Measurements from ENCODE around the gene TBRG4. TPM values are rescaled to one million over a fixed set of nuclear protein-coding genes. Genes with fewer than 3 reads are reported as not detected.

Gene TBRG4
- total RNA-seq (56.7 and 63.4 TPM in 2 replicates), polyA plus RNA-seq (43.7 and 44.5 TPM in 2 replicates), polyA minus RNA-seq (54.9 and 62.6 TPM in 2 replicates), Bru-seq, nascent RNA (percentile 76 among the genes with signal in this experiment), BruChase-seq, experiment 1, labeled RNA remaining after a 6-hour chase (percentile 78 among the genes with signal in this experiment), BruChase-seq, experiment 2, labeled RNA remaining after a 2-hour chase (percentile 70 among the genes with signal in this experiment)
- polyA plus RNA-seq (2011; cell fraction: cytosol; rRNA removed) = 39.4 and 42.7 TPM in 2 replicates
- polyA plus RNA-seq (2011; cell fraction: nucleus; rRNA removed) = 102 and 118 TPM in 2 replicates
- polyA plus RNA-seq (2012) = 45.6 and 60.1 TPM in 2 replicates
- 108 TPM for polyA minus RNA-seq (2011; cell fraction: cytosol; rRNA and poly(A)+ RNA removed)
- polyA minus RNA-seq (2011; cell fraction: nucleus; rRNA and poly(A)+ RNA removed) = 77.4 TPM in 2 replicates
- long read RNA-seq, transcript TBRG4-202 (9 exons, 1,917 nt) = minor isoform, 9 of 149 reads
- long read RNA-seq, transcript TBRG4-201 (11 exons, 2,243 nt) = major isoform, 83 of 149 reads
- long read RNA-seq, partial matches to known transcripts = 6 of 149 reads
- long read RNA-seq, other reads (novel, unspliced or antisense) = 46 of 149 reads

- CTCF ChIA-PET = interaction anchor here (1.0 to 3.1 kb wide), 6 partner anchors 11 to 138 kb away, joined by 3 to 23 read pairs (median 6); no protein-coding TSS in a partner anchor
- POLR2A ChIA-PET = no interaction called here
- peak within 1 kb of the TSS; percentile 33 to 88 (median 64) for H3K4me3 ChIP-seq (replicated peaks in 1 of 3; ENCODE audit: insufficient read depth in 1 of 3, low read depth in 1 of 3, low read length in 3 of 3)
- TSS peak; percentile 94 for BruUV-seq (replicated peaks)
- no peak for TF ChIP-seq FOS (IDR thresholded peaks at IDR 0.05; ENCODE audit: borderline replicate concordance, insufficient read depth, low read length)
- TF ChIP-seq JUN (IDR thresholded peaks at IDR 0.05; ENCODE audit: borderline replicate concordance, insufficient read depth, insufficient read length, low read depth) = no peak
- peak; percentile 93 for TF ChIP-seq MYC (IDR thresholded peaks at IDR 0.05; ENCODE audit: low read depth, low read length)
- TF ChIP-seq POLR2AphosphoS5 (IDR thresholded peaks at IDR 0.05; ENCODE audit: insufficient read depth, low read depth, low read length) = peak; percentile 95
- peak; percentile 82 for TF ChIP-seq POLR2A (IDR thresholded peaks at IDR 0.05; ENCODE audit: low read depth, low read length)
- TF ChIP-seq EZH2 (IDR thresholded peaks at IDR 0.05; ENCODE audit: borderline replicate concordance, low read depth, low read length, severe bottlenecking) = no peak
- TF ChIP-seq, protein P1, sequence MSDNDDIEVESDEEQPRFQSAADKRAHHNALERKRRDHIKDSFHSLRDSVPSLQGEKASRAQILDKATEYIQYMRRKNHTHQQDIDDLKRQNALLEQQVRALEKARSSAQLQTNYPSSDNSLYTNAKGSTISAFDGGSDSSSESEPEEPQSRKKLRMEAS (IDR thresholded peaks at IDR 0.05; ENCODE audit: insufficient read depth, insufficient read length) = peak; percentile 48
- TF ChIP-seq GATA2 (IDR thresholded peaks at IDR 0.05; ENCODE audit: insufficient read depth, insufficient read length, low read depth, low read length) = no peak
- TF ChIP-seq CTCF (IDR thresholded peaks at IDR 0.05; ENCODE audit: extremely low read depth in 1 of 2, insufficient read depth in 1 of 2, low read depth in 1 of 2, low read length in 2 of 2) = peak in 1 of 2 donors; percentile 42
- no peaks in the 10 kb centered on the region for H4K20me1 ChIP-seq (replicated peaks; ENCODE audit: control insufficient read depth, extremely low read depth, insufficient read depth, low read length)
- peak within 1 kb of the TSS; percentile 15 for H2AFZ ChIP-seq (ENCODE audit: low read depth, low read length)
- peak within 1 kb of the TSS; percentile 57 for H3K27ac ChIP-seq (ENCODE audit: insufficient read depth, low read depth, low read length)
- FAIRE-seq = peak; percentile 97
- dilution Hi-C loops (cut with MboI; ENCODE audit: extremely low pct_ligation_motif_present, low sequenced_read_pairs) = no loop called here
- peaks cover 11 to 26% of the 10 kb centered on the region in 2 experiments for H3K27me3 ChIP-seq (ENCODE audit: control insufficient read depth in 2 of 2, insufficient read depth in 2 of 2, low read length in 2 of 2)
- H3K4me1 ChIP-seq (ENCODE audit: control insufficient read depth, extremely low read depth, insufficient read depth, low read length) = peaks cover 8% of the 10 kb centered on the region
- H3K9me3 ChIP-seq (replicated peaks; ENCODE audit: control insufficient read depth, insufficient read depth, low read length) = no peaks in the 10 kb centered on the region
- H3K36me3 ChIP-seq (ENCODE audit: control insufficient read depth in 2 of 2, extremely low read depth in 1 of 2, insufficient read depth in 2 of 2, low read length in 2 of 2) = peaks cover 9 to 15% of the 10 kb centered on the region in 2 experiments
- peak within 1 kb of the TSS; percentile 63 for H3K9ac ChIP-seq (replicated peaks; ENCODE audit: extremely low read depth, insufficient read depth, low read length)
- H3K4me2 ChIP-seq (ENCODE audit: insufficient read depth, low read length) = peak within 1 kb of the TSS; percentile 92
- peak; percentile 93 for DNase-seq (ENCODE audit: low read depth, low spot score)
- peaks cover 40% of the 10 kb centered on the region for H3K79me2 ChIP-seq (ENCODE audit: control insufficient read depth, insufficient read depth, low read length)
- H3K9me1 ChIP-seq (replicated peaks; ENCODE audit: control insufficient read depth, extremely low read depth, insufficient read depth, low read length) = no peaks in the 10 kb centered on the region
- intact Hi-C loops (cut with micrococcal nuclease) = loop anchor here (1.0 to 5.0 kb wide), 7 partner anchors 25 to 529 kb away; partner anchors contain the start of genes CCM2, H2AZ2, OGDH and PURB
Measured at GRCh38 chr7:45111298-45112223, at the start of gene TBRG4. Gene TBRG4 (minus strand): TSS chr7:45111697. CDS start chr7:45109237, 2,460 bp downstream.
